Measurements from ENCODE around the gene CAMK2D. TPM values are rescaled to one million over a fixed set of nuclear protein-coding genes. Genes with fewer than 3 reads are reported as not detected.

The CAMK2D gene
- total and polyA plus RNA-seq, 2 experiments from 2014 or later = 36.8 to 99.1 TPM

- Histone ChIP-seq H3K27ac (no peak overlapping the region), H3K4me2 (peak overlapping the region; percentile 20), H3K79me2 (no peaks in the 10 kb centered on the region), H3K4me1 (ENCODE audit: insufficient read depth) (peaks cover 3% of the 10 kb centered on the region), H3K36me3 (replicated peaks; ENCODE audit: insufficient read depth, low read depth) (no peaks in the 10 kb centered on the region), H3K27me3 (no peaks in the 10 kb centered on the region), H3K9me3 (ENCODE audit: low read depth) (no peaks in the 10 kb centered on the region), H2AFZ (no peak overlapping the region), H3K4me3 (no peak overlapping the region), H3K9me2 (replicated peaks; ENCODE audit: insufficient read depth) (no peaks in the 10 kb centered on the region), H4K20me1 (ENCODE audit: insufficient read depth, poor library complexity, severe bottlenecking) (no peaks in the 10 kb centered on the region)
- WGBS (ENCODE audit: low lambda C conversion rate, missing lambda C conversion rate) = 58% methylated on average over 4 of the region's 4 CpGs
- no peak for DNase-seq (ENCODE audit: low spot score)
- TF ChIP-seq, protein P1, sequence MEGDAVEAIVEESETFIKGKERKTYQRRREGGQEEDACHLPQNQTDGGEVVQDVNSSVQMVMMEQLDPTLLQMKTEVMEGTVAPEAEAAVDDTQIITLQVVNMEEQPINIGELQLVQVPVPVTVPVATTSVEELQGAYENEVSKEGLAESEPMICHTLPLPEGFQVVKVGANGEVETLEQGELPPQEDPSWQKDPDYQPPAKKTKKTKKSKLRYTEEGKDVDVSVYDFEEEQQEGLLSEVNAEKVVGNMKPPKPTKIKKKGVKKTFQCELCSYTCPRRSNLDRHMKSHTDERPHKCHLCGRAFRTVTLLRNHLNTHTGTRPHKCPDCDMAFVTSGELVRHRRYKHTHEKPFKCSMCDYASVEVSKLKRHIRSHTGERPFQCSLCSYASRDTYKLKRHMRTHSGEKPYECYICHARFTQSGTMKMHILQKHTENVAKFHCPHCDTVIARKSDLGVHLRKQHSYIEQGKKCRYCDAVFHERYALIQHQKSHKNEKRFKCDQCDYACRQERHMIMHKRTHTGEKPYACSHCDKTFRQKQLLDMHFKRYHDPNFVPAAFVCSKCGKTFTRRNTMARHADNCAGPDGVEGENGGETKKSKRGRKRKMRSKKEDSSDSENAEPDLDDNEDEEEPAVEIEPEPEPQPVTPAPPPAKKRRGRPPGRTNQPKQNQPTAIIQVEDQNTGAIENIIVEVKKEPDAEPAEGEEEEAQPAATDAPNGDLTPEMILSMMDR (IDR thresholded peaks at IDR 0.05; ENCODE audit: poor library complexity) = no peak
- TF ChIP-seq EZH2phosphoT487 (IDR thresholded peaks at IDR 0.05; ENCODE audit: low read depth, severe bottlenecking, unreplicated experiment) (no peak), EZH2 (IDR thresholded peaks at IDR 0.05; ENCODE audit: borderline replicate concordance) (no peak)
Observed at GRCh38 chr4:113447769-113448168, 313.8 kb downstream of the CAMK2D start.

DNA sequence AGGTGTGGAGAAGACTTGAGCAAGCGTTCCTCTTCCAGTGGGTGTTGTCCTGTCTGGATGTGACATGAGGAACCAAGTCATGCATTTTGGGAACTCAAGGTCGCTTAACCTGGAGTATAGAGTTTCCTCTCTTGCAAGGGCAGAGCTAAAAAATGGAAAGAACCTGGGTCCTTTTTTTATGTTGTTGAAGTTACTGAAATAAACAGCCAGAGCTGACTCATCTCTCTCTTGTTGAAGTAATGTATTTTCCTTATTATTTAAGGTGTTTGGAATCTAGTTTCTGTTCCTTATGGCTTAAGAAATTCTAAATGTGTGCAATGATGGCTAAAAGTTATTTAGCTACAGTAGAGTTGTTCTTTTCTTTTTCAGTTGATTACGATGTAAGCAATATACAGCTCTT, 314.5 kb downstream of the CAMK2D start:
- no peak for DNase-seq (ENCODE audit: low spot score)
- no peaks in the 10 kb centered on the region for H3K36me3 ChIP-seq (replicated peaks; ENCODE audit: insufficient read depth, low read depth)
- H3K4me3 ChIP-seq = no peak overlapping the region
- H3K27me3 ChIP-seq = no peaks in the 10 kb centered on the region
- peak overlapping the region; percentile 18 for H3K27ac ChIP-seq
- no peaks in the 10 kb centered on the region for H3K79me2 ChIP-seq
- H3K4me2 ChIP-seq = no peak overlapping the region
- 97% methylated on average over 3 of the region's 3 CpGs for WGBS (ENCODE audit: low lambda C conversion rate, missing lambda C conversion rate)
- H3K9me3 ChIP-seq (ENCODE audit: low read depth) = no peaks in the 10 kb centered on the region
- no peaks in the 10 kb centered on the region for H4K20me1 ChIP-seq (ENCODE audit: insufficient read depth, poor library complexity, severe bottlenecking)
- no peaks in the 10 kb centered on the region for H3K9me2 ChIP-seq (replicated peaks; ENCODE audit: insufficient read depth)
- peaks cover 3% of the 10 kb centered on the region for H3K4me1 ChIP-seq (ENCODE audit: insufficient read depth)
- TF ChIP-seq, protein P1 (IDR thresholded peaks at IDR 0.05; ENCODE audit: poor library complexity) = no peak
- TF ChIP-seq EZH2phosphoT487 (IDR thresholded peaks at IDR 0.05; ENCODE audit: low read depth, severe bottlenecking, unreplicated experiment) (no peak), EZH2 (IDR thresholded peaks at IDR 0.05; ENCODE audit: borderline replicate concordance) (no peak)
- H2AFZ ChIP-seq = no peak overlapping the region

GRCh38 chr4:113446019-113446418, 315.5 kb downstream of the CAMK2D start:
- no peak overlapping the region for H3K4me3 ChIP-seq
- H2AFZ ChIP-seq = no peak overlapping the region
- H3K36me3 ChIP-seq (replicated peaks; ENCODE audit: insufficient read depth, low read depth) = no peaks in the 10 kb centered on the region
- no peaks in the 10 kb centered on the region for H4K20me1 ChIP-seq (ENCODE audit: insufficient read depth, poor library complexity, severe bottlenecking)
- no peaks in the 10 kb centered on the region for H3K27me3 ChIP-seq
- H3K4me2 ChIP-seq = no peak overlapping the region
- peak overlapping the region; percentile 51 for H3K27ac ChIP-seq
- 71% methylated on average over 4 of the region's 4 CpGs for WGBS (ENCODE audit: low lambda C conversion rate, missing lambda C conversion rate)
- H3K9me2 ChIP-seq (replicated peaks; ENCODE audit: insufficient read depth) = no peaks in the 10 kb centered on the region
- no peaks in the 10 kb centered on the region for H3K9me3 ChIP-seq (ENCODE audit: low read depth)
- TF ChIP-seq EZH2 (IDR thresholded peaks at IDR 0.05; ENCODE audit: borderline replicate concordance) = no peak
- TF ChIP-seq, protein P1 (IDR thresholded peaks at IDR 0.05; ENCODE audit: poor library complexity) = no peak
- no peak for TF ChIP-seq EZH2phosphoT487 (IDR thresholded peaks at IDR 0.05; ENCODE audit: low read depth, severe bottlenecking, unreplicated experiment)
- H3K79me2 ChIP-seq = no peaks in the 10 kb centered on the region
- peaks cover 3% of the 10 kb centered on the region for H3K4me1 ChIP-seq (ENCODE audit: insufficient read depth)
- no peak for DNase-seq (ENCODE audit: low spot score)

DNA sequence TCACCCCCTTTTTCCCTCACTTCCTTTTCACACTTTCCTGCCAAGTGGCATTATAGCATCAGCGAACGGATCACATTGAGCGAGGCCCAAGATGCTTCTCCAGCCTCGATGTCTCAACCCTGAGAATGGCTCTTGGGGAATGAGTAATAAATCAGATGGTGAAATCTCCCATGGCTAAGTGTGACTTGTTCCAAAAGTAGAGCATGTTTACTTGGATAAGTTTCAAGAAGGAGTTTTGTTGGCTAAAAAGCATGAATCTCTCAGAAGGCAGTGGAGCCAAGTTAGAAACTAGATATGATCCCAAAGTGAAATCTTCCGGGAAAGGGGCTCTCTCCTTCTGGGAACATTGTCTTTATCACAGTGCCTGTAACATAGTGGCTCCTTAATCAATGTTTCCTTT, 316.3 kb downstream of the CAMK2D start:
- WGBS (ENCODE audit: low lambda C conversion rate, missing lambda C conversion rate) = 61% methylated on average over 5 of the region's 5 CpGs
- H3K4me2 ChIP-seq = peak overlapping the region; percentile 7

More for the DNA sequence above, 316.3 kb downstream of the CAMK2D start:
- no peaks in the 10 kb centered on the region for H3K9me3 ChIP-seq (ENCODE audit: low read depth)
- H3K27ac ChIP-seq = peak overlapping the region; percentile 51
- no peaks in the 10 kb centered on the region for H3K79me2 ChIP-seq
- H3K4me3 ChIP-seq = no peak overlapping the region
- H3K4me1 ChIP-seq (ENCODE audit: insufficient read depth) = peaks cover 3% of the 10 kb centered on the region
- TF ChIP-seq EZH2 (IDR thresholded peaks at IDR 0.05; ENCODE audit: borderline replicate concordance) (no peak), EZH2phosphoT487 (IDR thresholded peaks at IDR 0.05; ENCODE audit: low read depth, severe bottlenecking, unreplicated experiment) (no peak)
- TF ChIP-seq, protein P1 (IDR thresholded peaks at IDR 0.05; ENCODE audit: poor library complexity) = no peak
- no peaks in the 10 kb centered on the region for H3K27me3 ChIP-seq
- peak; percentile 32 for DNase-seq (ENCODE audit: low spot score)
- H4K20me1 ChIP-seq (ENCODE audit: insufficient read depth, poor library complexity, severe bottlenecking) = no peaks in the 10 kb centered on the region
- H2AFZ ChIP-seq = no peak overlapping the region
- H3K36me3 ChIP-seq (replicated peaks; ENCODE audit: insufficient read depth, low read depth) = no peaks in the 10 kb centered on the region
- H3K9me2 ChIP-seq (replicated peaks; ENCODE audit: insufficient read depth) = no peaks in the 10 kb centered on the region

Measured in hepatocyte (in vitro differentiated cells).